Bronchial epithelial cell (primary cell): ENCODE measurements around the gene PPP2R5E. TPM values are rescaled to one million over a fixed set of nuclear protein-coding genes. Genes with fewer than 3 reads are reported as not detected.

ENCODE experiments used
- DNase-seq: peaks from one replicate; pipeline ENCODE4 v3.0.0-alpha.2; 2010; ENCODE audit warnings: low read depth
- FAIRE-seq: peaks from 2 replicates; lab custom pipeline; 2011; peaks lifted over from hg19 to GRCh38; lab: Jason Lieb, UNC
- H3K27me3 ChIP-seq: 2 replicates; pipeline ENCODE4 v1.5.1; 2011; ENCODE audit warnings: low read length; ENCODE audit not compliant: control insufficient read depth, insufficient read depth
- H3K36me3 ChIP-seq: 2 replicates; pipeline ENCODE4 v1.5.1; 2011; ENCODE audit warnings: low read length; ENCODE audit not compliant: control insufficient read depth, insufficient read depth
- H3K4me3 ChIP-seq: 2 replicates; pipeline ENCODE4 v1.5.1; 2011; ENCODE audit warnings: mild to moderate bottlenecking, low read depth, low read length, control low read depth
- total RNA-seq: library from RNA; depleted of rRNA; stranded (reverse); fragments of >200 nt; gene quantifications from 2 replicates; pipeline ENCODE4 v1.2.1, GENCODE V29; 2014
- TF ChIP-seq, protein P1 (sequence below): IDR thresholded peaks from 2 replicates; pipeline ENCODE4 v1.5.1; 2011; ENCODE audit warnings: mild to moderate bottlenecking, moderate library complexity, low read length, control low read depth, inconsistent platforms; ENCODE audit not compliant: insufficient read depth, severe bottlenecking

The PPP2R5E gene
- total RNA-seq, 1 donor from 2014 or later = 11.6 TPM

DNA sequence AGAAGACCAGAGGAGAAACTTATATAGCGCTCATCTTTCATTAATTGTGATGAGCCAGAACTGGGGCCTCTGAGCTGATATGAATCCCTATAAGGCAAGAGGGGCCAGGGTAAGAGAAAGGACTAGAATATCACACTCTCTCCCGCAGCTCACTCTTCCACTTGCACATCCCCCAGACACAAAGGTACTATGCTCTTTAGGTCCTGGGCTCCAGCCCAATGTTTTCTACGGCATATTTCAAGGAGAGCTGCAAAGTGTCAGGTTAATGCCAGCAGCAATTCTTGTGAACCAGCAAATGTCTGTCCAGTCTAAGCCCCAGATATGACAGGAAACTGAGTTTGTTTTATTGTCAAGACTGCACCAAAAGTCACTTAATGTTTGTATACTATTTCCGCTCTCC lies 29.4 kb downstream of the PPP2R5E start:
- H3K27me3 ChIP-seq = no peaks in the 10 kb centered on the region
- H3K4me3 ChIP-seq = no peak overlapping the region
- no peaks in the 10 kb centered on the region for H3K36me3 ChIP-seq
- FAIRE-seq (no peak), DNase-seq (no peak)
- TF ChIP-seq, protein P1, sequence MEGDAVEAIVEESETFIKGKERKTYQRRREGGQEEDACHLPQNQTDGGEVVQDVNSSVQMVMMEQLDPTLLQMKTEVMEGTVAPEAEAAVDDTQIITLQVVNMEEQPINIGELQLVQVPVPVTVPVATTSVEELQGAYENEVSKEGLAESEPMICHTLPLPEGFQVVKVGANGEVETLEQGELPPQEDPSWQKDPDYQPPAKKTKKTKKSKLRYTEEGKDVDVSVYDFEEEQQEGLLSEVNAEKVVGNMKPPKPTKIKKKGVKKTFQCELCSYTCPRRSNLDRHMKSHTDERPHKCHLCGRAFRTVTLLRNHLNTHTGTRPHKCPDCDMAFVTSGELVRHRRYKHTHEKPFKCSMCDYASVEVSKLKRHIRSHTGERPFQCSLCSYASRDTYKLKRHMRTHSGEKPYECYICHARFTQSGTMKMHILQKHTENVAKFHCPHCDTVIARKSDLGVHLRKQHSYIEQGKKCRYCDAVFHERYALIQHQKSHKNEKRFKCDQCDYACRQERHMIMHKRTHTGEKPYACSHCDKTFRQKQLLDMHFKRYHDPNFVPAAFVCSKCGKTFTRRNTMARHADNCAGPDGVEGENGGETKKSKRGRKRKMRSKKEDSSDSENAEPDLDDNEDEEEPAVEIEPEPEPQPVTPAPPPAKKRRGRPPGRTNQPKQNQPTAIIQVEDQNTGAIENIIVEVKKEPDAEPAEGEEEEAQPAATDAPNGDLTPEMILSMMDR = no peak

DNA sequence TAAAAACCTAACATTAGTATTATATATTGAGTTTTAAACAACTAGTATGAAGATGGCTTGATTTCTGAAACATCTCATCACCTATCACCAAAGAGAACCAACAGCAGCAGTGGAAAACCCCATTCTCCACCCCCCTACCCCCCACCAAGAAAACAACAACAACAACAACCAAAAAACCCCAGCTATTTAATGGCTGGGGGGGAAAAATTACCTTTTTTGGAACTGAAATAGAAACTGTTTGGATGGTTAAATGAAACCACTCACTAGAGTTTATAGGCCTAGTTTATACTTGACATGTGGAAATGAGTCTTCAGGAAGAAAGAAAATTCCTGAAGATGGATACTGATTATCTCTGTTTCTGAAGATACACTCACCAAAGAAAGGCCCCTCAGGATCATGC lies 30.3 kb downstream of the PPP2R5E start:
- Histone ChIP-seq H3K27me3 (no peaks in the 10 kb centered on the region), H3K36me3 (no peaks in the 10 kb centered on the region), H3K4me3 (no peak overlapping the region)
- TF ChIP-seq, protein P1 = no peak
- FAIRE-seq (no peak), DNase-seq (no peak)

DNA sequence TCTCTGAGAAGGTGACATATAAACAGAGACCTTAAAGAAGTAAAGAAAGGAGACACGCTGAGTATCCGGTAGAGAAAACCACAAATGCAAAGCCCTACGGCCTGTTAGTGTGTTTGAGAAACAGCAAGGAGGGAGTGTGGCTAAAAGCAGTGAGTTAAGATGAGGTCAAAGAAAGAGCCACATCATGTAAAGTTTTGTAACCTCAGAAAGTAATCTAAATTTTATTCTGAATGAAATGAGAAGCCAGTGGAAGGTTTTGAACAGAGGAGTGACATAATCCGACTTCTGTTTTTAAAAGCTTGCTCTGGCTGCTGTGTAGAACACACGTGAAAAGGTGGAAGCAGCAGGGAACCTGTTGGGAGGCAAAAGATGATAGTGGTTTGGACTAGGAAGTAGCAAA lies 32.6 kb downstream of the PPP2R5E start:
- FAIRE-seq (no peak), DNase-seq (no peak)
- TF ChIP-seq, protein P1 = no peak
- Histone ChIP-seq H3K36me3 (no peaks in the 10 kb centered on the region), H3K4me3 (no peak overlapping the region), H3K27me3 (no peaks in the 10 kb centered on the region)

DNA sequence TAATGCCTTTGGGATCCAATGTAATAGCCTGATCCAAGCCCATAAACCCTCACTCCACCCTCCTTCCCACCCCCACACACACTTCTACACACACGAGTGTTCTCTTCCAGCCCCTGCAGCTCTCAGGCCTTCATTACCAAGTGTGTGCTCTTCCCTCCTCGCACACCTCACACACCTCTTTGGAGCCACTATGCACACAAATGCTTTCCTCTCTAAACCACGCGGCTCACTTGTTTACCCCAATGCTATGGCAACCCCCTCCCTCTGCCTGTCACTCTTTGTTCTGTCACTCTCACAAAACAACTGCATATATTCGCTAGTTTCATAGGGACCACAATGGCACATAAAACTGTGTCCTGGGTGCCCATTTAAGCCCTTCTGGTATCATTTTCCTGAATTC lies 35.1 kb downstream of the PPP2R5E start:
- FAIRE-seq (no peak), DNase-seq (no peak)
- TF ChIP-seq, protein P1 = no peak
- Histone ChIP-seq H3K4me3 (no peak overlapping the region), H3K27me3 (no peaks in the 10 kb centered on the region), H3K36me3 (no peaks in the 10 kb centered on the region)

DNA sequence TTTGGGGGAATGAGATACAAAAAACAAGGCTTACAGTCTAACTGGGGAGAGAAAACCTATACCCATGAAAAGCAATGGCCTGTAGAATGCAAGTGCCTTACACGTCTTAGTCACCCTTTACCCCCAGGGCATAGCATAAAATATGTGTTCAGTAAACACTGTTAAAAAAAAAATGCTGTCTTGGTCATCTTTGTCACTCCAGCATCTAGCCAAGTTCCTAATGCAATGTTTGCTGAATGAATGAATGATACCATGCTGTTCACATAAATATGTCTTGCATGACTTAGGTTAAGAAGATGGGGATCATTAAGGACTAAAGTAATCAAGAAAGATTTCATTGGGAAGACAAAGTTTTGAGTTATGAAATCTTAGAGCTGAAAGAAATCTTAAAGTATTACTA lies 38.5 kb downstream of the PPP2R5E start:
- no peak for FAIRE-seq
- H3K36me3 ChIP-seq = no peaks in the 10 kb centered on the region
- TF ChIP-seq, protein P1 = no peak
- DNase-seq = peak; percentile 82
- no peaks in the 10 kb centered on the region for H3K27me3 ChIP-seq
- H3K4me3 ChIP-seq = no peak overlapping the region

DNA sequence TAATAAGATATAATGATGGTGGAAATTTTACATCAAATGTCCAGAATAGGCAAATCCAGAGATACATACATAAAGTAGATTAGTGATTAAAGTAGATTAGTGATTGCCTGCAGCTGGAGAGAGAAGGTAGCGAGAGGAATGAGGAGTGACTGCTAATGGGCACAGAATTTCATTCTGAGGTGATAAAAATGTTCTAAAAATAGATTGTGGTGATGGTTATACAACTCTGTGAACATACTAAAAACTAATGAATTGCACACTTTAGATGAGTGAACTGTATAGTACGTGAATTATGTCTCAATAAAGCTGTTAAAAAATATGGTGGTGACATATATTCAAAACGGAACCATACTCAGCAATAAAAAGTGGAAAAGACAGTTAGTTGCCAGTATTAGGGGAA lies 41.7 kb downstream of the PPP2R5E start:
- H3K4me3 ChIP-seq = no peak overlapping the region
- no peaks in the 10 kb centered on the region for H3K27me3 ChIP-seq
- no peak for FAIRE-seq
- no peaks in the 10 kb centered on the region for H3K36me3 ChIP-seq
- DNase-seq = no peak
- TF ChIP-seq, protein P1 = no peak
